HFFc6 (cell line): ENCODE results near the gene PDGFC. TPM values are rescaled to one million over a fixed set of nuclear protein-coding genes. Genes with fewer than 3 reads are reported as not detected.

Experiments
- DNase-seq: peaks from one replicate; pipeline ENCODE4 v3.0.0-alpha.2; 2018
- H3K27ac Mint-ChIP-seq: 2 replicates; pipeline ENCODE4 v1.8.0; 2020; ENCODE audit warnings: mild to moderate bottlenecking, mixed read lengths
- H3K27me3 Mint-ChIP-seq: 2 replicates; pipeline ENCODE4 v1.8.0; 2021; ENCODE audit warnings: mild to moderate bottlenecking, moderate library complexity, mixed read lengths; ENCODE audit not compliant: insufficient read depth
- H3K36me3 Mint-ChIP-seq: 2 replicates; pipeline ENCODE4 v1.8.0; 2021; ENCODE audit warnings: low read depth, mixed read lengths
- H3K4me1 Mint-ChIP-seq: 2 replicates; pipeline ENCODE4 v1.8.0; 2020; ENCODE audit warnings: low read depth, mixed read lengths
- H3K4me3 Mint-ChIP-seq: 2 replicates; pipeline ENCODE4 v1.8.0; 2020; ENCODE audit warnings: mild to moderate bottlenecking, moderate library complexity, mixed read lengths
- H3K9me3 Mint-ChIP-seq: 2 replicates; pipeline ENCODE4 v1.8.0; 2020; ENCODE audit warnings: mild to moderate bottlenecking, mixed read lengths
- CTCF ChIP-seq: fragments of 200-600 bp; sonication (generic); IDR thresholded peaks from 2 replicates; pipeline ENCODE4 v1.5.0; 2021; ENCODE audit warnings: antibody characterized with exemption, mild to moderate bottlenecking
- total RNA-seq, 6 experiments: library from RNA; stranded (reverse); fragmentation: NEBNext Ultra II Directional; extraction: Animal tissue kit (Norgen Biotek cat#: 25700); gene quantifications; 2 replicates in 1 of 6; 3 replicates in 5 of 6; pipeline ENCODE4 v1.2.3, GENCODE V29; 2021

Gene PDGFC
- total RNA-seq, 6 experiments from 2014 or later: 71.5 to 112 (median 76.1) TPM

GRCh38 chr4:156711193-156711590 is 260.4 kb downstream of the PDGFC start:
- DNase-seq: no peak
- no peaks in the 10 kb centered on the region for H3K27me3 Mint-ChIP-seq

More at GRCh38 chr4:156711193-156711590, 260.4 kb downstream of the PDGFC start:
- Mint-ChIP-seq H3K27ac (no peak overlapping the region; the same call in 1 of the 2 replicates), H3K9me3 (no peaks in the 10 kb centered on the region), H3K4me1 (peaks cover 32% of the 10 kb centered on the region), H3K4me3 (no peak overlapping the region), H3K36me3 (no peaks in the 10 kb centered on the region)
- no peak for TF ChIP-seq CTCF

Other genes with a start within 250 kb of the PDGFC start
- gene GLRB, start 104.4 kb upstream of the PDGFC start, total RNA-seq: 10 to 100 TPM in 1 of 6 experiments, 1 to 10 TPM in 5; 4.7 to 11.7 (median 6.0) TPM
- gene GRIA2, start 248.9 kb upstream of the PDGFC start, total RNA-seq: not detected